ENCODE measurements around the gene PNMA3. TPM values are rescaled to one million over a fixed set of nuclear protein-coding genes. Genes with fewer than 3 reads are reported as not detected.

Gene PNMA3
- total and polyA plus RNA-seq, 2 donors (not counting 3 experiments of a cell fraction or from before 2014, with no cell fraction given) = not detected

DNA sequence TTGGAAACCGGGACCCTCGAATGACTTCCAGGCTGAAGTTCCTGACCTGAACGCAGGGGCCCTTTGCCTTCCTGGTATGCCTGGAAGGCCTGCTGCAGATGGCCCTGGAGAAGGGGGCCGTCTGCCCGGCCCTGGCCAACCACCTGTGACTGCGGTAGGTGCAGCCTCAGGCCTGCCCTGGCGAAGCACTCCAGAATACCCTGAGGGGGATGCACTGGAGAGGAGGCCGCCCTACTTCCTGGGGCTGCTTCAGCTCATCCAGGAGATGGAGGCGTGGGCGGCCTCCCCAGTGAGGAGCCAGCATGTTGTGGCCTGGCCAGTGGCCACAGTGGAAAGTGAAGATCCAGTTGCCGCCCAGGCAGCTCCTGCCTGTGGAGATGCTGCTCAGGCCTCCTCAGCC lies 26.4 kb upstream of the PNMA3 start:
- Histone ChIP-seq H2AFZ (ENCODE audit: low read depth, low read length) (no peak overlapping the region), H3K27me3 (ENCODE audit: control insufficient read depth in 2 of 2, insufficient read depth in 2 of 2, low read length in 2 of 2) (no peaks in the 10 kb centered on the region), H3K4me1 (ENCODE audit: control insufficient read depth, extremely low read depth, insufficient read depth, low read length) (no peaks in the 10 kb centered on the region), H3K9me1 (replicated peaks; ENCODE audit: control insufficient read depth, extremely low read depth, insufficient read depth, low read length) (no peaks in the 10 kb centered on the region), H3K27ac (ENCODE audit: insufficient read depth, low read depth, low read length) (no peak overlapping the region), H3K4me2 (ENCODE audit: insufficient read depth, low read length) (no peak overlapping the region), H3K79me2 (ENCODE audit: control insufficient read depth, insufficient read depth, low read length) (no peaks in the 10 kb centered on the region), H3K4me3 (replicated peaks in 1 of 3; ENCODE audit: insufficient read depth in 1 of 3, low read depth in 1 of 3, low read length in 3 of 3) (no peak overlapping the region), H3K36me3 (ENCODE audit: control insufficient read depth in 2 of 2, extremely low read depth in 1 of 2, insufficient read depth in 2 of 2, low read length in 2 of 2) (no peaks in the 10 kb centered on the region), H3K9me3 (replicated peaks; ENCODE audit: control insufficient read depth, insufficient read depth, low read length) (no peaks in the 10 kb centered on the region), H4K20me1 (replicated peaks; ENCODE audit: control insufficient read depth, extremely low read depth, insufficient read depth, low read length) (no peaks in the 10 kb centered on the region), H3K9ac (replicated peaks; ENCODE audit: extremely low read depth, insufficient read depth, low read length) (no peak overlapping the region)
- ChIA-PET POLR2A (no interaction called here), CTCF (interaction anchor here (1.6 kb wide), 1 partner anchor 88 kb away, joined by 6 read pairs; no protein-coding TSS in a partner anchor)
- dilution Hi-C loops (cut with MboI; ENCODE audit: extremely low pct_ligation_motif_present, low sequenced_read_pairs) (no loop called here), intact Hi-C loops (cut with micrococcal nuclease) (loop anchor here (10.0 kb wide), 1 partner anchor 405 kb away; no protein-coding TSS in a partner anchor)
- no TSS peak for BruUV-seq (replicated peaks)
- no peak for FAIRE-seq
- no peak for DNase-seq (ENCODE audit: low read depth, low spot score)
- no peak for TF ChIP-seq POLR2A (IDR thresholded peaks at IDR 0.05; ENCODE audit: low read depth, low read length)
- TF ChIP-seq, protein P1, sequence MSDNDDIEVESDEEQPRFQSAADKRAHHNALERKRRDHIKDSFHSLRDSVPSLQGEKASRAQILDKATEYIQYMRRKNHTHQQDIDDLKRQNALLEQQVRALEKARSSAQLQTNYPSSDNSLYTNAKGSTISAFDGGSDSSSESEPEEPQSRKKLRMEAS (IDR thresholded peaks at IDR 0.05; ENCODE audit: insufficient read depth, insufficient read length) = no peak
- no peak for TF ChIP-seq JUN (IDR thresholded peaks at IDR 0.05; ENCODE audit: borderline replicate concordance, insufficient read depth, insufficient read length, low read depth)
- TF ChIP-seq POLR2AphosphoS5 (IDR thresholded peaks at IDR 0.05; ENCODE audit: insufficient read depth, low read depth, low read length) = no peak
- TF ChIP-seq, protein P2, sequence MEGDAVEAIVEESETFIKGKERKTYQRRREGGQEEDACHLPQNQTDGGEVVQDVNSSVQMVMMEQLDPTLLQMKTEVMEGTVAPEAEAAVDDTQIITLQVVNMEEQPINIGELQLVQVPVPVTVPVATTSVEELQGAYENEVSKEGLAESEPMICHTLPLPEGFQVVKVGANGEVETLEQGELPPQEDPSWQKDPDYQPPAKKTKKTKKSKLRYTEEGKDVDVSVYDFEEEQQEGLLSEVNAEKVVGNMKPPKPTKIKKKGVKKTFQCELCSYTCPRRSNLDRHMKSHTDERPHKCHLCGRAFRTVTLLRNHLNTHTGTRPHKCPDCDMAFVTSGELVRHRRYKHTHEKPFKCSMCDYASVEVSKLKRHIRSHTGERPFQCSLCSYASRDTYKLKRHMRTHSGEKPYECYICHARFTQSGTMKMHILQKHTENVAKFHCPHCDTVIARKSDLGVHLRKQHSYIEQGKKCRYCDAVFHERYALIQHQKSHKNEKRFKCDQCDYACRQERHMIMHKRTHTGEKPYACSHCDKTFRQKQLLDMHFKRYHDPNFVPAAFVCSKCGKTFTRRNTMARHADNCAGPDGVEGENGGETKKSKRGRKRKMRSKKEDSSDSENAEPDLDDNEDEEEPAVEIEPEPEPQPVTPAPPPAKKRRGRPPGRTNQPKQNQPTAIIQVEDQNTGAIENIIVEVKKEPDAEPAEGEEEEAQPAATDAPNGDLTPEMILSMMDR (IDR thresholded peaks at IDR 0.05; ENCODE audit: extremely low read depth in 1 of 2, insufficient read depth in 1 of 2, low read depth in 1 of 2, low read length in 2 of 2) = no peak
- TF ChIP-seq MYC (IDR thresholded peaks at IDR 0.05; ENCODE audit: low read depth, low read length) = no peak
- no peak for TF ChIP-seq EZH2 (IDR thresholded peaks at IDR 0.05; ENCODE audit: borderline replicate concordance, low read depth, low read length, severe bottlenecking)
- no peak for TF ChIP-seq FOS (IDR thresholded peaks at IDR 0.05; ENCODE audit: borderline replicate concordance, insufficient read depth, low read length)
- no peak for TF ChIP-seq GATA2 (IDR thresholded peaks at IDR 0.05; ENCODE audit: insufficient read depth, insufficient read length, low read depth, low read length)

All from endothelial cell of umbilical vein (primary cell).